Measurements from ENCODE around the gene ABI3.

DNA sequence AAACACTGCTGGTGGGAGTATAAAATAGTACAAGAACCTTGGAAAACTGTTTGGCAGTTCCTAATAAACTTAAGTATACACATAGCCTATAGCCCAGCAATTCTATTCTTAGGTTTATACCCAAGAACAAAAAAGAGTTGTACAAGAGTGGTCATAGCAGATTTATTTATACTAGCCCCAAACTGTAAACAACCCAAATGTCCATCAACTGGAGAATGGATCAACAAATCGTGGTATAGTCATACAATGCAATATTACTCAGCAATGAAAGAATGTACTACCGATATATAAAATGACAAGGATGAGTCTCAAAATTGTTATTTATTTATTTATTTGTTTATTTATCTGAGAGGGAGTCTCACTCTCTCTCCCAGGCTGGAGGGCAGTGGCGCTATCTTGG is 23.2 kb upstream of the ABI3 start:
- no peak for TF ChIP-seq EP300 (IDR thresholded peaks at IDR 0.05; ENCODE audit: low read depth)
- no peak for TF ChIP-seq POLR2A (IDR thresholded peaks at IDR 0.05)
- TF ChIP-seq, protein P1, sequence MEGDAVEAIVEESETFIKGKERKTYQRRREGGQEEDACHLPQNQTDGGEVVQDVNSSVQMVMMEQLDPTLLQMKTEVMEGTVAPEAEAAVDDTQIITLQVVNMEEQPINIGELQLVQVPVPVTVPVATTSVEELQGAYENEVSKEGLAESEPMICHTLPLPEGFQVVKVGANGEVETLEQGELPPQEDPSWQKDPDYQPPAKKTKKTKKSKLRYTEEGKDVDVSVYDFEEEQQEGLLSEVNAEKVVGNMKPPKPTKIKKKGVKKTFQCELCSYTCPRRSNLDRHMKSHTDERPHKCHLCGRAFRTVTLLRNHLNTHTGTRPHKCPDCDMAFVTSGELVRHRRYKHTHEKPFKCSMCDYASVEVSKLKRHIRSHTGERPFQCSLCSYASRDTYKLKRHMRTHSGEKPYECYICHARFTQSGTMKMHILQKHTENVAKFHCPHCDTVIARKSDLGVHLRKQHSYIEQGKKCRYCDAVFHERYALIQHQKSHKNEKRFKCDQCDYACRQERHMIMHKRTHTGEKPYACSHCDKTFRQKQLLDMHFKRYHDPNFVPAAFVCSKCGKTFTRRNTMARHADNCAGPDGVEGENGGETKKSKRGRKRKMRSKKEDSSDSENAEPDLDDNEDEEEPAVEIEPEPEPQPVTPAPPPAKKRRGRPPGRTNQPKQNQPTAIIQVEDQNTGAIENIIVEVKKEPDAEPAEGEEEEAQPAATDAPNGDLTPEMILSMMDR (IDR thresholded peaks at IDR 0.05): no peak
- no peak for TF ChIP-seq POLR2AphosphoS5 (IDR thresholded peaks at IDR 0.05)

All from transverse colon (tissue), 4 donors.